HS-27A (cell line): ENCODE results near the gene PADI2.
"Not testable (repeated sequence)": the region's sequence is repeated elsewhere in the genome, so short reads cannot be mapped to it uniquely, and the experiment has no call there.

Experiments used
- DNase-seq: peaks from one replicate; pipeline ENCODE4 v3.0.0-alpha.2; 2012; ENCODE audit warnings: low read depth, missing footprints

PADI2 gene

DNA sequence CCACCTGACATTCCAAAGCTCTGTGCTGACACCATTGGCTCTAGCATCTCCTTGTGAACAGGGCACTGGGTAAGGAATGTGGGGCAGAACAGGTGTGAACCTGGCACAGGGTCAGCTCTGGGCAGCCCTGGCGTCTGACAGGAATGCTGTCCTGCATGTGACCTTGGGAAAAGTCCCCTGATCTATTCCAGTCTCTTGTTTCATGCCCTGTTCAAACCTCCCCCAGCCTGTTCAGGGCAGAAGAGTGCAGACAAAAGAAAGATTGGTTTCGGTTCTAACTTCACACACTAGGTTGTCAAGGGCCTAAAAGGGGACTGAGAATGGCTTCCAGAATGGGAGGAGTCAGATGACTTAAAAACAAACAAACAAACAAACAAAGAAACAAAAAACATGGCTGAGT, 37.8 kb downstream of the PADI2 start:
- no peak for DNase-seq

DNA sequence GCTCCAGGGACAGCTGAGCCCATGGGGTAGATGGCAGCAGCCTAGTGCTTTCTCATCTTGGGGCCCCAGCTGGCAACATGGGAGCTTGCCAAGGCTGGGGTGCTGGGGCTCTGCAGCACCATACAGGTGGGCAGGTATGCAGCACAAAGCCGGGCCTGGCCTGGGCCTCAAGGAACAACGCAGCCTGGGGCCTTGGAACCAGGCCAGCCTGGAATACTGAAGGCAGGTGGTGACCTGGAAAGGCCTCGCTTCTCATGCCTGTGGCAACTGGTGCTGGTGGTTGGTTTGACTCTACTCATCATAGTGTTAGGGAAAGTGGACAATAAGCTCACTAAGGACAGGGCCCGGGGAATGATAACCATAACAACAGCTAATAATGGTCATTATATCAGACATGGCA, 38.4 kb downstream of the PADI2 start:
- no peak for DNase-seq

DNA sequence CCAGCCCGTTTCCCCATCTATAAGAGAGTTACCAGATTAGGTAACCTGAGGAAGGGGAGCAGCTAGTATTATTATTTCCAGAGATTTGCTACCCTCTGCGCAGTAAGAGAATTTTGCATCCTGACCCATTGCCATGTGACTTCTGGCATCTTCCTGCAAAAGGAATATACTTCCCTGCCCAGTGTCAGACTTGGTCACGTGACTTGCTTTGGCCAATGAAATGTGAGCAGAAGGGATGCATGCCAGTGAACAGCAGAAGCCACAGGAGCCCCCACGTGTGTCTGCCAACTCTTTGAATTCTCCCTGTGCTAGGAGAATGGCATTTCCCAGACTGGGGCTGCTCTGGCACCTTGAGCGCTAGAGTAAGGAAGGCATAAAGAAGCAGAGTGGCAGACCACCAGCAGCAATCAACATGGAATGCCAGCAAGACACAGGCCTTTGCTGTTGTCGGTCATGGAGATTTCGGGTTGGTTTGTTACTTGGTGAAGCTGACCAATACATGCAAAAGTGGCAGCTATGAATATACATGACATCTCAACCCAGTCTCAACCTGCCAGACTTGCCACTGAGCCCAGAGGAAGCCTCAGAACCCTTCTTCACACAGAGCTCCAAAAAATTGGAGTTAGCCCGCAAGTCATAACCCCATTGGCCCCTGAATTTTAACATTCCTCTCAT, 39.0 kb downstream of the PADI2 start:
- DNase-seq: no peak

DNA sequence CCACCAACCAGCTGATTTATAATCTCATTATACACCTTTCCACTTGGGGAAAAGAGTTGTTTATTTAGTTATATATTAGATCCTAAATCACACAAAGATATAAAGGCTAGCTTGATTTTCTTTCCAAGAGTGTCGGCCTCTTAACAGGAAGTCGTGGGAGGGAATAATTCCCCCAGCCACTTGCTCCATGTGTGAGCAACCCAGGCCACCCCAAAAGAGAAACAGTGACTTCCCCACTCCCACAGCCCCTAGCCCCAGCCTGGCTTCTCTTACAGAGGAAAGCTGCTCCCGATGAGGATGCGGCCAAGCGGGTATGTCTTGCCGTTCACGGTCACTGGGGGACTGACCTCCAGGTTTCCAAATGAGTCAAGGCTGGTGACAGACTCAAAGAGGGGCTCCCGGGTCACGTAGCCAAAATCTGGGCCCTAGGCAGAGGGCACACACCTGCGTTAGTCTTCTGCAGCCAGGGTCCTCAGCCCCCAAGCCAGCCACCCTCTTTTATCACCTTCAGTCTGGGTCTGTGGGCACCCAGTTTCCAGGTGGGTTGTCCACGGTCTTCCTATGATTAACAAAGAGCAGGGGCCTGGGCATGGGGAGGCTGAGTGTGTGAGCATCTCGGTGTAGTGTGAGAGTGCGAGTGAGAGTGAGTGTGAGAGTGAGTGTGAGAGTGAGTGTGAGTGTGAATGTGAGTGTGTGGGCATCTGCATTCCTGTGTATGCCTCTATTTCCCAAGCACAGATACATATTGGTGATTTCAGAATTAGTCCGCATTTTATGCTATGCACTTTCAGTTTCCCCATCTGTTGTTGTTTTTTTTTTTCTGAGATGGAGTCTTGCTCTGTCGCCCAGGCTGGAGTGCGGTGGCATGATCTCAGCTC, 40.0 kb downstream of the PADI2 start:
- no peak for DNase-seq

DNA sequence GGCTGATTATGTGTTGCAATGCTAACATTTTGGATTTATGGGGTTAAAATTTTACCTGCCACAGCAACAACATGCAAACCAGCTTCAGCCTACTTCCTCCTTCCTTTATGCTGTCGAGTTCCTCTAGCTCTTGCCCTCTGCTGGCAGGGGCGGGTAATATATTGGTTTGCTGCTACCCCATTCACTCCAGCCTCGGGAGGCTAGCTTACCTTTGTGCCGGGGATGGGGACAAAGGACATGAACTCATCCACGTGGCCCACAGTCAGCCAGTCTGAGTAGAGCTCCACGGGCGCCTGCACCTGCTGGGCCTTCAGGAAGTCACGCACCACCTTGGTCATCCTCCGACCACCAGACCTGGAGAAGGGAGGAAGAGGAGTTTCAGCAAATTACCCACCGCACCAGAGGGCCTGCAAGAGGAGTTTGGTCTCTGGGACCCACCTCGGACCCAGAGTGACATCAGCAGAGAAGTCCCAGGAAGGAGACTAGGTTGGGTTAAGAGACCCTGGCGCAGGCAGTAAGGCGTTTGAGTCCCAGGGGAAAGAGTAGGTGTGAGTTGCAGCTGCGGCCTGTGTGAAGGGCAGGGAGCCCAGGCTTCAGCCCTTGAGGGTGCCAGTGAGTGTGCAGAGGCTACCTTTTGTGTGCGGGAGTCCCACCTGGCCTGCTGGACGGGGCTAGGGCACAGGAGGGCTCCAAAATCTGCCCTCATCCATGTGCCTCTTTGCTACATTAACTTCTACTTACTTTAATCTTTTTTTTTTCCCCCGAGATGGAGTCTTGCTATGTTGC, 43.6 kb downstream of the PADI2 start:
- DNase-seq: no peak

DNA sequence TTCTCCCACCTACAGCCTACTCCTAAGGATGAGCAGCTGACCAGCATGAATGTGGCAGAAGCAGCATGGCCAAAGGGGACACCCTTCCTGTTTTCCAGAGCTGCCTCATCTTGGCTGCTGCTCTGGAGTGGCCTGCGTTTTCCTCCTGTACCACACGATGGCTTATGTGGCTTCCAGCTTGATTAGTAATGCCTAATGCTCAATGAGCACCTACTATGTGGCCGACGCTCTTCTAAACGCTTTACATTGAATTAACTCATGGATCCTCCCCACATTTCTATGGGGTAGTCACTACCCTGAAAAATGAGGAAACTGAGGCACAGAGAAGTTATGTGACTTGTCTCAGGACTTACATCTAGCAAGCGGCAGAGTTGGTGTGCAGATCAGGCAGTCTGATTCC, 47.5 kb downstream of the PADI2 start:
- no peak for DNase-seq

DNA sequence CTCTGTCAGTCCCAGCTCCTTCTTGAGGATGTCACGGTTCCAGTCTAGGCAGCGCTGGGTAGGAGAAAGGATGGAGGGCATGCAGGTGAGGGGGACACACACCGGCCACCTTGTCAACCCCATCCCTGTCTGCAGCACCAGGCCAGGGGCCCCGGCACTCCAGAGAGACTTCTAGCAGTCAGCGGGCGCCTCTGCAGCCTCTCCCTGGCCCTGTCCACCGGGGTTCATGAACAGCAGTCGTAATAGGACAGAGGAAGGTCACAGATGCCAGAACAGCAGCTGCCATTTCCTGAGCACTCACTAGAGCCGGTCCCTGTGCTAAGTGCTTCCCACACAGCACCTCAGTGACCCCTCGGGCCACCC, 49.1 kb downstream of the PADI2 start:
- no peak for DNase-seq

DNA sequence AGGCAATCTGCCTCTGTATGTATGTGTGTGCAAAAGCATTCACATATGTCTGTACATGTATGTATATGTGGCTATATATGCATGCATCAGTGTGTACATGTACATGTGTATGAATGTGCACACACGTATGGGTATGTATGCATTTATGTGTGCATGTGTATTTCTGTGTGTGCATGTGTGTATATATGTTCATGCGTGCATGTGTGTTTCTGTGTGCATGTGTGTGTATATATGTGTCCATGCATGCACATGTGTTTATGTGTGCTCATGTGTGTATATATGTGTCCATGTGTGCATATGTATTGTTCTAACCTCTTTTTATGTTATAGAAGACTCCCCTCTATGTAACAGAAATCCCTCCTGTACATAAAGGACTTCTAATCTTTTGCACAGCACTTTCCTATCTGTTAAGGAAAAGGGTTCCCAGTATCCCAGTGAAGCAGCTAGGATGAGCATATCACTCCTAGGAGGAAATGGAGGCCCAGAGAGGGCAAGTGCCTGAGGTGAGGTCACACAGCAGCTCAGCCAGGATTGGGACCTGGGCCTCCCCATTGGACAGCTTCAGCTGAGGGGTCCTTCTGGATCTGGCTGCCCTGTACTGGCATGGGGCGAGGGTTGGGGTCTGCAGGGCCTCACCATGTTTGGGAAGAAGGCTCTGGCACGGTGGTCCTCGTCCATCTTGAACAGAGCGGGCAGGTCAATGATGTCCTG, 49.6 kb downstream of the PADI2 start:
- no peak for DNase-seq

DNA sequence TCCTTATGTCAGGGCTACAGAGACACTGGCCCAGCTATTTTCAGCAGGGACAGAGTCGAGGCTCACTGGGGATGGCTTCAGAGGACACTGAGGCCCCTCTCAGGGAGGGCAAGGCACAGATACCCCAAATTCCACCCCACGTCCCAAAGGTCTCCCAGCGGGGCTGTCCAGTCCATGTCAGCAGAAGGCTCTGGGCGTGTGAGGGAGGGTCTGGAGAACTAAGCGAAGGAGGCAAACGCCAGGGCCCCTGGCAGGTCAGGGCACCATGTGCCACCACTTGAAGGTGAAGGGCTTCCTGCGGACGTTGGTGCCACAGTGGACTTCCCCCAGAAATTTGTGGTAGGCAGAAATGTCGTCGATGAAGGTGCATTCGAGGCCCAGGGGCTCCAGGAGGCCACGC, 50.5 kb downstream of the PADI2 start:
- no peak for DNase-seq

DNA sequence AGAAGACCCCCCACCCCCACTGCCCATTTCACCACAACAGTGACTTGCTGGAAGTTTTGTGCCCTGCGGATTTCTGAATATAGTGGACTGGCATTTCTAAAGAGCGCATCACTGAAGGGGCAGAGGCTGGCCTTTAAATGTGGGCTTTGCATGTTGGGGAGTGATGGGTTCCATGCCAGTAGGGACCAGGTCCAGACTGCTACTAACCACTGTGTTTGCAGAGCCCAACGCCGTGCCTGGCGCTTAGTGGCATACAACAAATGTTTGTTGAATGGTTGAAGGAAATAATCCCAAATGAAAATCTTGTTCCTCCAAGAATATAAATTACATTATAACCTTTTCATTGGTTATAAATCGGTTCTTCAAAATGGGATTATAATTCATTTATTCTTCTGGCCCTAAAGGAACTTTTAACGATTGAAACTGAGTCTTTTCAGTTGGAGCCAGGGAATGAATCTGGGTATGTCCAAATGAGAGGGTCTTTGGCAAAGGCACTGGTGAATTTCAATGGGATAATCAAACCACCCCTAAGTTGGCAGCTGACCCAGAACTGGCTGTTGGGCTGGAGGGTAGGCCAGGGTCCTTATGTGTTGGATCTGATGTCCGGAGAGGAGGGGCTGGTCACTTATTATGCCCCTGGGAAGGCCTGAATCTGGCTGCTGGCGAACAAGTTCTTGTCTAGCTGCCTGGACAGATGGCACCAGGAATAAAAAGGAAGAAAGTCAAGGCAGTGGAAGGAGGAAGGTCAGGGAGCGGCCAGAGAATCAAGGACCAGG, 51.6 kb downstream of the PADI2 start:
- DNase-seq: no peak

DNA sequence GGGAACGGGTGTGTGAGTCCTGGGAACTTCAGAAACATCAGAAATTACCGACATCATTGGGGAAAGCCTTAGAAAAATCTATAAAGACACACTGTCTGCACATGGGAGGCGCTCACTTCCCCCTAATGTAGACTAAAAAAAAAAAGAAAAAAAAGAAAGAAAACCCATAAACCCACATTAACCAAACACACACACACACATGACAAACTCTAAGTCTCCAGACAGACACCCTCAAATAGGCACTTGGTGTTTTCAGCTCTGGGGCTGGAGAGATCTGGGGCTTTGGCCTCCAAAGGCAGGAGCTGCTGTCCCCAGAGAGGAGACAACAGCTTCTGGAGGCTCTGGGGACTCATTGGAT, 52.2 kb downstream of the PADI2 start:
- no peak for DNase-seq

DNA sequence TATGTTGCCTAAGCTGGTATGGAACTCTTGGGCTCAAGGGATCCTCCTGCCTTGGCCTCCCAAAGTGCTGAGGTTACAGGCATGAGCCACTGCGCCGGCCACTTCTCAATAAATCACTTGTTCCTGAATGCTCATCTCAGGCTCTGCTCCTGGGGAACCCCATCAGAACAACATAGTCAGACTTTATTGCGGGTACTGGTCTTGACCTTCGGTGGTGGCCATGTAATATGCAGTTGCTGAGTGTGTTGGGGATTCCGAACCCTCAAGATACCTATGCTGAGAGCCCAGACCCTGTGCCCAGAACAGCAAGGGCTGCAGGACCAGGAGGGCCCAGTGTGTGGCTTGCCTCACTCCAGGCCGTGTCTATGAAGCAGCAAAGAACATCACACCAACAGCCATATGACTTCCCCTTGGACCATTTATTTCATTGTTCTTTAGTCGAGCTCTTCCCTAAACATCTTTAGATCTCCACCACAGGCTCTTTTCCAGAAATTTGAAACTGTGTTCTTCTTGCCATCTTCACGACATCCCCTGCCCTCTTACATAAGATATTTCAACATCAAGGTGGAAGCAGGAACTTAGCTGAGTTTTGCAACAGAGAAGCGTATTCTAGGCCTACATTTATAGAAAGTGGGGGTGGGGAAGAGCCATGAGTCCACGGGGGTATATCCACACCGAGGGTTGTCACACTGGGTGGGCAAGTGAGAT, 52.7 kb downstream of the PADI2 start:
- no peak for DNase-seq

DNA sequence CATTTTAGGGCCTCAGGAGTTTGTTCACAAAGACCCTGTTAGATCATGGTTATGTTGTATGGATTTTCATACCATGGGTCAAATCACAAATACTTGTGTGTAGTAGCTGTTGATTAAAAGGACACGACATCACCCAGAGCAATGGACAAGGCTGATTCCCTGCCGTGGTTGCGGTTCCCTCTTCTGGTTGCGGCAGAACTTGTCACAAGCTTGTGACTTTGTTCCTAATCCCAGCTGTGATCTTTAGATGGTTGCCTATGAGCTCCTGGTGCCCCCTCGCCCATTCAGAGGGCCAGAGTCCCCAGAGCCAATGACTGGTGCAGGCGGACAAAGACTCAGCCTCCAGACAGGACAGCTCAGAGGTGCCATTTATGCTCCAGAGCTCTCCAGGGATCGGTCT, 53.6 kb downstream of the PADI2 start:
- DNase-seq: no peak

DNA sequence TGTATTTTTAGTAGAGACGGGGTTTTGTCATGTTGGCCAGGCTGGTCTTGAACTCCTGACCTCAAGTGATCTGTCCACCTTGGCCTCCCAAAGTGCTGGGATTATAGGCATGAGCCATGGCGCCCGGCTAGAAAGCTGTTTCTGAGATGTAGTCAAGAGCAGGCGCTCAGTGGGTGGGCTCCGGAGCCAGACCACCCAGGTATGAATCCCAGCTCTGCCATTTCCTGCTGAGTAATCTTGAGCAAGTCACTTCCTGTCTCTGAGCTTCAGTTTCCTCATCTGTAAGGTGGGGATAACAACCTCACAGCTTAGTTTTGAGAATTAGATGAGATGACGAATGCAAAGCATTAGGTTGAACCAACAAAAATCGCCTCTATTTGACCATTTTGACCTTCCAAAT, 56.5 kb downstream of the PADI2 start:
- DNase-seq: not testable (repeated sequence)

DNA sequence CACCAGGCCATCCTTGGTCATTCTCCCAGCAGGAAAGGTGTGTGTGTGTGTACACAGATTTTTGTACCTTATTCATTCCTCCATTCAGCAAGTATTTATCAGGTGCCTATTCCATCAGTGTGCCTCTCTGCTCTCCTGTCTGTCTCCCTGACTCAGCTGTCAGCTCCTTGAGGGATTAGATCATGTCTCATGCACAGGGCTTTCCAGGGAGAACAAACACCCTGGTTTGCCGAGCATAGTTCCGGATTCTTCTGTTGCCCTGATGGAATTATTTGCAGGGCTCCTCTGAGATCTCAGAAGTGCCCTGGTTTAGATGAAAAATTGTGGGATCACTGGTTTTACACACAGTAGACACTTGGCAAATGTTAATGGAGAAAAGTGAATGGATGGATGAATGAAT, 57.4 kb downstream of the PADI2 start:
- no peak for DNase-seq

DNA sequence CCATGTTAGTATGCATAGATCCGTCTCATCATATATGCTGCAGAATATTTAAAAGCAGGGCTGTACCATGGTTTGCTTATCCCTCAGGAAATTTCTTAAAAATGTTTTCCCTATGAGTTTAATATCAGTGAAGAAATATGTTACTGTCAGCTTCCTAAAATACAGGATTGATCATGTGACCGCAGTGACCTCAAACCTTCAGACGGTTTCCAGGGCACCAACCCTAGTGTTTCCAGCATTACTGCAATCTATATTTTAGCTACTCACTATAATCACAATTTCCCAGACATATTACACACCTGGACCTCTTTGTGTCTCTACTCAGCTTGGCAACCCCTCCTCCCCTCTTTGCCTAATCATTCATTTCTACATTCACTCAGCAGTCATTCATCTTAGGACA, 57.8 kb downstream of the PADI2 start:
- DNase-seq: no peak

DNA sequence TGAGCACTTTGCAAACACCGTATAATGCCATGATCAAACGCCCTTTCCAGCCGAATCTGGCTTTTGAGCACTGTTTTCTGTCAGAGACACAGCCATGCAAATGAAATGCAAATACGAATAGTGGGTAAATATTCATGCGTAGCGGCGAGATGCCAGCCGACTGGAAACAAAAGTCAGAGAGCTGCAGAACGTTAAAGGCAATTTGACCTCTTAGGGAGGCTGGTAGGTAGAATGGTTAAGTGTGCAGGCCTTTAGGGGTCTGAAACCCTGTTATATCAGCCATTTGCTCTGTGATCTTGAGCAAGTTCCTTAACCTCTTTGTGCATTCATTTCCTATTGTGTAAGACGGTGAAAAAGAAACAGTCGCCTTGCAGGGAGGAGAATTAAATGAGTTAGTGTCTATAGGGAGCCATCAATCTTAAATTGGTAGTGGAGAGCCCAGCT, 58.9 kb downstream of the PADI2 start:
- no peak for DNase-seq

DNA sequence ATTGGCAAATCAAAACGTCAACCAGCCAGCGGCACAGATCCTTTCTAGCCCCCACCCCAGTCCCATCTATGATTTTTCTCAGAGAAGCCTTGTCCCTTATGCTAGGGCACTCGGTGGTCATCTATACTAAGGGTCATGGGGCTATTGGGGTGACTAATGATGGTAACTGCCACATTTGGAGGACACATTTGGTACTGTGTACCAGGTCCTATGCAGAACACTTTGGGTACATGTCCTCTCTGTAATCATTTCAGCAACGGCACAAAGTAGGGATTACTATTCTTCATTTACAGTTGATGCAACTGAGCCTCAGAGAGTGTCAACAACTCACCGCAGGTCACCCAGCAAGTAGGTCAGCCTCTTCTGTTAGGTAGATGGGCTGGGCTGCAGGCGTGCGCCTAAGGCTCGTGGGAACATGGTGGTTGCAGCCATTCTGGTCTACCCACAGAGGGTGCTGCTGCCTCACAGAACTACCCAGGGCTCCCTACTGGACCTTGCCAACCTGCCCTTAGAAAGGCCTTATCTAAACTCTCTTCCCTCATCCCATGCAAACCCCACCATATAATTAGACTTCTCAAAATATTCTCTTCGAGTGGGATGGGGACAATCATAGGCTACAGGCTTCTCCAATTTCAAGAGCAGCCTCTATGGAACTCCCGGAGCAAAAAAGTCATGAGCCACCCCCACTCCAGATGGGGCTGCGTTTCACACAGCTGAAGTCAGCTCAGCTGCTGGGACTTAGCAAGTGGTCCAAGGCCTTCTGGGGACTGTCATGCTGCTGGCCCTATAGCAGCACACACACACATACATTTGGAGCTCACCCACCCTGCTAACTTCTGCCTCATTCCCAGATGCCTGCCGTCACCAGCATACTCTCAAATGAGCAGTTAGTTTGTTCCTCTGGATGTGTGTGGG, 59.6 kb downstream of the PADI2 start:
- DNase-seq: no peak

DNA sequence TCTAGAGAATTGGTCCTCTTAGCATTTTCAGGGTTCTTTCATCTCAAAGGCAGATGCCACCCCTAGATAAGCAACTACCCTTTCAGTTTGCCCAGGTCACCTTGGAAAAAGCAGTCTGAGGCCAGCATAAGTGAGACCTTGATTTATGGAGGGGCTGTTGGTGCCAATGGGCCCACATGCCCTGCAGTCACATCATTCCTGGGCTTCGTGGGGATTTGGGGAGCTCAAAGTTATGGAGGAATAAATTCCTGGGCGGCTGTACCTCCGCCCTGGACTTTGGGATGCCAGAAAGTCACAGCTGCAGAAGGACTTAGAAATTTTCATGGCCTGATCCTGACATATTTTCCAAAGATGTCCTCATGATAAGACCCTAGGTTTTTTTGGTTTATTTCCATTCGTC, 62.7 kb downstream of the PADI2 start:
- DNase-seq: no peak

DNA sequence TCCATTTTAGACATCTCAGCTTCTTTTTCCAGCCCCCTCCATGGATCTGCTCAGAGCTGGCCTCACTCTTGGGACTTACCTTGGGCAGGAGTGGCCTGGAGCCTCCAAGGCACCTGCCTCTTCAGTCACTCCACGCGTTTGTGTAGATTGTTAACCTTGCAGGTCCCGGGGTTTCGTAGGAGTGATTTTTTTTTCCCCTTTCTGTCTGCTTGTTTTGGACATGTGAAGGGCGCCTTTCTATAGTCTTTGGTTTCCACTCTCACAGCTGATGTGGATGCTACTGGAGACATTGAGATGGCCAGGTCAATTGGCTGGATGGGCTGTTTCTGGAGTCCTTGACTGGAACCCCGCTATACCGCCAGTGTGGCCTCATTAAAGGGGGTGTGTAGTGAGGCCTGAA, 63.5 kb downstream of the PADI2 start:
- no peak for DNase-seq
